HL-60 (cell line): ENCODE measurements around the gene C1orf21.

Experiments used
- DNase-seq, 2 experiments: peaks; one replicate each; pipeline ENCODE4 v3.0.0-alpha.2; 2010 to 2020; ENCODE audit warnings: low read depth in 1 of 2, low spot score in 1 of 2
- H3K27ac ChIP-seq: fragments of 250-450 bp; sonication (Bioruptor Pico); replicated peaks from 2 replicates; pipeline ENCODE4 v1.5.1; 2020; ENCODE audit warnings: mild to moderate bottlenecking, moderate library complexity
- H3K27me3 ChIP-seq: fragments of 250-450 bp; sonication (Bioruptor Pico); 2 replicates; pipeline ENCODE4 v1.5.1; 2021; ENCODE audit warnings: mild to moderate bottlenecking, moderate library complexity; ENCODE audit not compliant: insufficient read depth, poor library complexity, severe bottlenecking
- H3K4me3 ChIP-seq: replicated peaks from 2 replicates; pipeline ENCODE4 v1.5.1; 2011; ENCODE audit warnings: mild to moderate bottlenecking, control low read depth, low read length; ENCODE audit not compliant: insufficient read depth
- CTCF ChIP-seq: IDR thresholded peaks from one replicate; pipeline ENCODE4 v1.5.1; 2011; ENCODE audit warnings: low read length, control low read depth, inconsistent platforms; ENCODE audit not compliant: insufficient read depth
- GABPA ChIP-seq: IDR thresholded peaks from 2 replicates; pipeline ENCODE4 v1.6.1; 2012; ENCODE audit warnings: low read depth
- POLR2AphosphoS5 ChIP-seq: IDR thresholded peaks from 2 replicates; pipeline ENCODE4 v1.6.1; 2012; ENCODE audit warnings: low read depth
- REST ChIP-seq: IDR thresholded peaks from 2 replicates; pipeline ENCODE4 v1.6.1; 2012; ENCODE audit warnings: low read depth; ENCODE audit not compliant: insufficient replicate concordance
- SPI1 ChIP-seq: IDR thresholded peaks from 2 replicates; pipeline ENCODE4 v1.6.1; 2012; ENCODE audit warnings: low read depth, mild to moderate bottlenecking, borderline replicate concordance

Gene C1orf21

GRCh38 chr1:184604152-184604900 lies 217.5 kb downstream of the C1orf21 start:
- TF ChIP-seq SPI1, result no peak
- no peak for TF ChIP-seq POLR2AphosphoS5
- no peak for TF ChIP-seq GABPA
- no peak for TF ChIP-seq REST
- TF ChIP-seq CTCF, result no peak
- DNase-seq, result no peak
- H3K27me3 ChIP-seq, result no peaks in the 10 kb centered on the region
- no peak overlapping the region for H3K4me3 ChIP-seq
- H3K27ac ChIP-seq, result no peak overlapping the region

- DNase-seq, result no peak
- no peaks in the 10 kb centered on the region for H3K27me3 ChIP-seq
- H3K27ac ChIP-seq, result no peak overlapping the region
- no peak overlapping the region for H3K4me3 ChIP-seq
- TF ChIP-seq GABPA (no peak), CTCF (no peak), SPI1 (no peak), REST (no peak), POLR2AphosphoS5 (no peak)
These were observed 219.1 kb downstream of the C1orf21 start for GRCh38 chr1:184605941-184606340.

- no peak for DNase-seq
- TF ChIP-seq POLR2AphosphoS5, result no peak
- no peak for TF ChIP-seq REST
- no peak for TF ChIP-seq SPI1
- TF ChIP-seq GABPA, result no peak
- TF ChIP-seq CTCF, result no peak
- H3K27me3 ChIP-seq, result no peaks in the 10 kb centered on the region
- no peak overlapping the region for H3K4me3 ChIP-seq
- no peak overlapping the region for H3K27ac ChIP-seq
These were observed 220.0 kb downstream of the C1orf21 start for GRCh38 chr1:184606786-184607185.
